ENCODE data around the gene GRIP2.

DNA sequence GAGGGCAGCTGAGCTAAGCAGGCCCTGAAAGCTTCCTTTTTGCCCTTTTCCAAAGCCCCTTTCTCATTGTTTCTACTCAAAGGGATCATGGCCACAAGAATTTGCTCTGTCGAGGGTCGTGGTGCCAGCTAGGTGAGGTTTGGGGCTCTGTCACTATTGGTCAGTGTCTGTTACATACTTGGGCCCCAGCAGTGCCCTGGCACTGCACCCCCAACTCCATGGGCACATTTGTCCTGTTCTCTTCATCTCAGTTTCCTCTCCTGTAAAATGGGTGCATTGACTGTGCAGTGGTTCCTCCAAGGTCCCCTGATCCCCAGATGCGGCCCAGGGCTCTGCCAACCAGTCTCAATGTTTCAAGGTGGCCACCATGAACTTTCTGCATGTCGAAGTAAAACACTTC lies 75.6 kb downstream of the GRIP2 start:
- TF ChIP-seq, protein P1, sequence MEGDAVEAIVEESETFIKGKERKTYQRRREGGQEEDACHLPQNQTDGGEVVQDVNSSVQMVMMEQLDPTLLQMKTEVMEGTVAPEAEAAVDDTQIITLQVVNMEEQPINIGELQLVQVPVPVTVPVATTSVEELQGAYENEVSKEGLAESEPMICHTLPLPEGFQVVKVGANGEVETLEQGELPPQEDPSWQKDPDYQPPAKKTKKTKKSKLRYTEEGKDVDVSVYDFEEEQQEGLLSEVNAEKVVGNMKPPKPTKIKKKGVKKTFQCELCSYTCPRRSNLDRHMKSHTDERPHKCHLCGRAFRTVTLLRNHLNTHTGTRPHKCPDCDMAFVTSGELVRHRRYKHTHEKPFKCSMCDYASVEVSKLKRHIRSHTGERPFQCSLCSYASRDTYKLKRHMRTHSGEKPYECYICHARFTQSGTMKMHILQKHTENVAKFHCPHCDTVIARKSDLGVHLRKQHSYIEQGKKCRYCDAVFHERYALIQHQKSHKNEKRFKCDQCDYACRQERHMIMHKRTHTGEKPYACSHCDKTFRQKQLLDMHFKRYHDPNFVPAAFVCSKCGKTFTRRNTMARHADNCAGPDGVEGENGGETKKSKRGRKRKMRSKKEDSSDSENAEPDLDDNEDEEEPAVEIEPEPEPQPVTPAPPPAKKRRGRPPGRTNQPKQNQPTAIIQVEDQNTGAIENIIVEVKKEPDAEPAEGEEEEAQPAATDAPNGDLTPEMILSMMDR (IDR thresholded peaks at IDR 0.05), result no peak
- TF ChIP-seq EZH2phosphoT487 (IDR thresholded peaks at IDR 0.05), result no peak
